ENCODE measurements around the gene RIPOR2.

Gene RIPOR2

GRCh38 chr6:24906314-24906713, 29.4 kb downstream of the RIPOR2 start:
- no peak for DNase-seq (ENCODE audit: low read depth in 2 of 2)

DNA sequence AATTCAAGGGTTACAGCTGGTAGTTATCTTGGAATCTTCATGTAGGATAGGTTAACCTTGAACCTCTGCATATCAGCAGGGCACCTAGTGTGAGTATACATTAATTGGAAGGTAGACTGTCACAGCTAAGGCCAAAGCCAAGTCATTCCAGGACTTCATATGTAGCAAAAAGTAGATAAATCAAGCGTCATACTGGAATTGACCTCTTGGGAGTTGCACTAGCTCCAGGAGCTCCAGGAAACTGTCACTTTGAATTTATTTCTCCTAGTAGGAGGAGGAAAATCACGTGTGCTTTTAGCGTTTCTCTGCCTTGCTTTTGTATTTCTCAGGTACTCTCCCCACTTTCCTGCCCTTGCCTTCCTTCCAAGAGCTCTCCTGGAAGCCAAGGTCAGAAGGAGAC, 30.3 kb downstream of the RIPOR2 start:
- DNase-seq (ENCODE audit: low read depth in 2 of 2), result no peak

GRCh38 chr6:24903681-24904080, 32.1 kb downstream of the RIPOR2 start:
- no peak for DNase-seq (ENCODE audit: low read depth in 2 of 2)

DNA sequence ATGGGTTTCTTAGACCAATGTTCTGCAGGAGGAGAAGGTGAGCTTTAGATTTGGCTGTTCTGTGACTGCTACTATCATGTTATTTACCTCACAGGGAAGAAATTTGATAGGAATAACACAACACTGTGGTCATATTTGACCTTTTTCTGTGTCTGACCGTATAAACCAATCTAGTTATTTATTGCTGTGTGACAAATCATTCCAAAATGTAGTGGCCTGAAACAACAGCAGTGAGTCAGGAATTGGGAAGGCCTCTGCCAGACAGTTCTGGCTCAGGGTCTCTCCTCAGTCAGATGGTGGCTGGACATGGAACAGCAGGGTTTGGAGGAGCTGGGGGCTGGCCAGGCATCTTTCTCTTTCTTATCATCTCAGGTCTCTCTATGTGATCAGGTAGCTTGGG, 33.0 kb downstream of the RIPOR2 start:
- DNase-seq (ENCODE audit: low read depth in 2 of 2), result peak; percentile 37 to 39

DNA sequence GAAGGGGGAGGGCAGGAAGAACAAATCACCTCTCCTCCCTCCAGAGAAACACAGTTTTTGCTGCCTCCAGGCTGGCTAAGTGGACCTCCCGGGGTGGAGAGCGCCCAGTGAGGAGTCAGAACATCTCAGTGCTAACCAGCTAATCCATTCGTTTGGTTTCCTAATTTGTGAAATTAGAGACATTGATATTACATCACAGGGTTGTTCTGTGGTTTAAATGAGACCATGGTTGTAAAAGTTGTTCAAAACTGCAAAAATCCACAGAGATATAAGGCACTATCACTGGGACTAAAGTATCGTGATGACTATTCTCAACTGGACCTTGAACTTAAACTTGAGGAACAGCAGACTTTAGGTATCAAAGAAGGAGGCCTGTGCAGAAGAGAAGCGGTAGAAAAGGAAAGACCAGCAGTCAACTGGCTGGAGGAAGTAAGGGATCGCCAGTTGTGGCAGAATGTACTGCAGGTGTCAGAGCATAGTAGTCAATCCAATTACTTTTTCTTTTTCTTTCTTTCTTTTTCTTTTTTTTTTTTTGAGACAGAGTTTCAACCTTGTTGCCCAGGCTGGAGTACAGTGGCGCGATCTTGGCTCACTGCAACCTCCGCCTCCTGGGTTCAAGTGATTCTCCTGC, 33.9 kb downstream of the RIPOR2 start:
- DNase-seq (ENCODE audit: low read depth in 2 of 2), result no peak

GRCh38 chr6:24900917-24901697, 34.7 kb downstream of the RIPOR2 start:
- DNase-seq (ENCODE audit: low read depth in 2 of 2), result no peak

DNA sequence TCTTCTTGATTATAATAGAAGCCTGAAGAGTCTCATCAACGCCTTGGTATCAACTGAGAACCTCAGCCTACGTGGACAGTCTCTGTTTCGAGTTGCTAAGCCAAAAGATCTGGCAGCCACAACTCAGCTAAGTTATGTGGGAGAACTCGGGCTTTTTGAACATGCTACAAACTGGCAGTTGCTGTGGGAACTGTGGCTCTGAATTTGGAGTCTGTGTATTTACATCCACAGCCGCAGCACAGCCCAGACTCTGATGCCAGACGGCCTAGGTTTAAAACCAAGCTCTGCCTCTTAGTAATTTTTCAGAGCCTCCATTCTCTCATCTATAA, 35.8 kb downstream of the RIPOR2 start:
- DNase-seq (ENCODE audit: low read depth in 2 of 2), result no peak

DNA sequence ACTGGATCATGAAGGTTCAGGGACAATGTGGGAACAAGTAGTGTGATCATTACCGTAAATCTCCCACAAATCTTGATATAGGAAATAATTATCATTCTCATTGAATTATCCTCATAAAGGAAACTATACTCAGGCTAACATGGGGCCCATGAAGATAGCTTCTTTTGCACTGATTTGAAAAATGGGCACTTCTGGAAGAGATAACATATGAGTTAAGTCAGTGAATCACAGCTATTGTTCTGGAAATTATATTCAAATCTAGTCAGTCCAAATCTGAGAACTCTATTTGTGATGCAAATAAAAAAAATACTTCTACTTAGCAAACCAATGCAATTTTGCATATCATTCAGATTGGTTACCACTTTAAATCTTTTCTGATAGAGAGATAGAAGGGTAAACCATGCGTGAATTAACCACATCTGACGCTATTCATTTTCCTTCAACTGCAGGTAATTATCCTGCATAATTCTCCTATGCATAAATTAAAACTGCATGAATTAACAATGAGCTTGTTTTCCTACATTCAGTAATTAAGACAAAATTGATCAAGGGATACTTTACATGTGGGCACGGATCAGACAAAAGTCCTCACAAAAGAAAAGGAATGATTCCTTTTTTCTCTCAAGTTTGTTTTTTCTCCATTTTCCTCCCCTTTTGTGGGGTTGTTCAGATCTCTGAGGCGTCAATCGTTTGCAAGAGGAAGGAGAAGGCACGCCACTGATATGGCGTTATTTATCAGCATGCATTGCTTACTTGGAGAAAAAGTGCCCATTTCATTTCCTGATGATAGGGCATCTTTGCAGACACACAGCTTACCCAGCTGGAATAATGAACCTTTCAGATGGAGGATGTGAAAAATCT, 36.4 kb downstream of the RIPOR2 start:
- no peak for DNase-seq (ENCODE audit: low read depth in 2 of 2)

GRCh38 chr6:24898676-24899075, 37.1 kb downstream of the RIPOR2 start:
- no peak for DNase-seq (ENCODE audit: low read depth in 2 of 2)

- DNase-seq (ENCODE audit: low read depth in 2 of 2), result no peak
Measured at GRCh38 chr6:24897186-24897585, 38.6 kb downstream of the RIPOR2 start.

DNA sequence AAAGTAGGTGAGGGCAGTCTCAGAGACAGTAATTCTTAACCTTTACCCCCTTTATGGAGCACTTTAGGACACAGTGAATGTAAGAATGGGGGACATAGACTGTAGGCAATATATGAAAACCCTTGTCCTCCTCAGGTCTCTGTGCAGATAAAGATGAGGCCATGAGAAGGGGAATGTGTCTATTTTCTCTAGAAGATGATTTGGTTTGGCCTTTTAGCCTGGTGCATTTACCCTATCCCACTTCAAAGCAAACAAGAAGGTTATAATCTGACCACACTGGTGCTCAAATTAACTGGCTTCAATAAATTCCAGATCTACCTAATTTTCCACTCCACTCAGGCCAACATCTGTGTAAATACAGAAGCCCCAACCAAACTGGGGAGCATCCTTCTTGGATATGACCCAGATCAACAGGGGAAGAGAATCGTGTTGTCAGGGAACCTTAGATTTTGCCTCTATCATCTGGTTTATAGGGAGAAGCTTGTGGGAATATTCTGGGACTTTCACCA, 42.4 kb downstream of the RIPOR2 start:
- DNase-seq (ENCODE audit: low read depth in 2 of 2), result no peak

GRCh38 chr6:24891004-24891403, 44.8 kb downstream of the RIPOR2 start:
- peak; percentile 52 to 53 for DNase-seq (ENCODE audit: low read depth in 2 of 2)

GRCh38 chr6:24890471-24890870, 45.3 kb downstream of the RIPOR2 start:
- no peak for DNase-seq (ENCODE audit: low read depth in 2 of 2)

DNA sequence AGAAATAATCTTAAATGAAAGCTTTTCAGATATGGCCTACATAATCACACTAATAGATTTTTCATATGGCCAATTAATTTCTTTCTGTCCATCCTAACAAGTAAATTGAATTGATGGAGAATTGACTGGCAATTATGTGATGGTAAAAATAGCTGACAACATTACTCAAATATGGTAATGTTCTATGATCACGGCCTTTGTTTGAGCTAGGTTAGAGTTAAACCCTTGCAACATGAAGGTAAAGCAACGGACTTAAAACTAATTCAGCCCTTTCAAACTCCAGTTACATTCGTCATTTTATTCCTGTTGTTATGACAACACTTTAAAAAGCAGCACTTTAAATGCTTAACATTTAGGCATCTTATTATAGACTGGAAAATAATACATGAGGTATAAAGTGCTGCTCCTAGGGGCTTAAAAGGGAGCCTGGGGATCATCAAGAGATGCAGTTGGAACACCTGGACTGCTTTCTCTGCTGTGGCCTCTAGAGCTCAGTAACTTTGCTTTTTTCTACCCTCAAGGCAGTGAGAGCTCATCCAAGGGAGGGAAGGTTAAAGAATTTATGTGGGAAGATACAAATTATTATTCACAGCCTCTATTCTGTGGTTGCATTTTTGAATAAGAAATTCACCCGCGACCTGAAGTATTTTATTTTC, 46.9 kb downstream of the RIPOR2 start:
- no peak for DNase-seq (ENCODE audit: low read depth in 2 of 2)

DNA sequence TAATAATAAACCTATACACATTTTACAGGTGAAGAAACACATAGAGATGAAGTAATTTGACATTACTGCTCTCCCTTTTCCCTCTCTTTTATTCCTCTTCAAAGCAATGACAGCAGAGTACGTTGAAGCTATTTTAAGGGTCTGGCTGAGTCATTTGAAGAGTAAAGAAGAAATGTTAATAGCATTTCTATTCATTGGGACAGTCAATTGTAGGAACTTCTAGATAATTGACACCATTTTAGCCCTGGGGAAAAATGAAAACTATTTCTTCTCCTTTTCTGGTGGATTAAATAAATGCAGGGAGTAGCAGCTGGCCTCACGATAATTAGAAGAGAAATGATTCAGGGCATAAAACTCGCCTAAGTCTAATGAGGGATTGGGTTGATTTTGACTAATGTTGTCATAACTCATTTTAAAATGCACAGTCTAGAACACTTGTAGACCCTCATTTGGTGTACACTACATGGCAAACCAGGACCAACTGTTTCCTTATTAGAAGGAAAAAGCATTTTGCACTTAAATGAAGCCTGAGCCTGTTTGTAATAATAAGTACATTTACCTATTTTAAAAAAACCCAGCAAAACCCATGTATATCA, 48.1 kb downstream of the RIPOR2 start:
- DNase-seq (ENCODE audit: low read depth in 2 of 2), result no peak

DNA sequence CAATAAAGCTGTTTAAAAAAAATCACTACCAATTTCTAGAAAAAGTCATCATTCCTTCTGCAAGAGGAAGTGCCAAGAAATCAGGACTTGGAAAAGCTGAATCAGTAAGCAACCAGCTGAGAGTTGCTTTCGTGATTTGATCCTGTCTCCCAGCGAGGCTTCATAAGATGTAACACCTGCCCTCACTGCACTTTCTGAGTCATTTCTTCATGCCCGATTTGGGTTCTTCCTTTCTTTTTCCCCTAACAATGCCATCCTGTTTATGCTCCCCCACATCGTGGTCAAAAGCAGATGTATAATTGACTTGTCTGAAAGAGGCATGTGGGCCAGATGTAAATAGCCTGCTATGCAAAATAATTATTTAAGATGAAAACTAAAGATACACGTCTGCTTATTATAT, 52.1 kb downstream of the RIPOR2 start:
- peak; percentile 44 to 50 for DNase-seq (ENCODE audit: low read depth in 2 of 2)

DNA sequence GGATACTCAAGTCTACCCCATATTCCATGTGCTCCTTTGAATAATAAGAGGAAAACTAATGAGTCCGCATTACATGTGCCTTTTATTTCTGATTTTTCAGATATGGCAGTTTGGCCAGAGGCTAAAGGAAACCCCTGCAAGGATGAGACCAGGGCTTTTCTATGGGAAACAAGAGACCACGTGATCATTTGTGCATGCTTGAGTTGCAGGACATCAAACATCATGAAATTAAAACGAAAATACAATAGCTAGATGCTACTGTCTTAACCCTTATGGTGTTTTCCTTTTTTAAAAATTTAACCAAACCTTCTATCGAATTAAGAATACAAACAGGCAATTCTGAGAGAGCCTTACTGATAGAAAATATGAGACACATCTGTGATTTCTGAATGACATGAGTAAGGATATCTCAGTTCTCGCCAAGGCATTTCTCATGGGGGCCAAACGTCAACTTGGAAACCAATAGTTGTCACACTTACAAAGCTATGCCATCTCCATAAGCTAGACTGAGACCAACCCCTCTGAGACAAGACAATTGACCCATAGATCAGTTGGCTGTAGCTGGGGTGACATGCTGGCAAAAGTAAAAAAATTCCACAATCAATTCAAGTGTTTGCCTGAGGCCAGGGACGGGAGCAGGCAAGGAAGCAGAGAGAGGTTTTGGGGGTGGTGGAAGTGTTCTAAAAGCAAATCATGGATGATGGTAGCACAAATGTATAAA, 52.8 kb downstream of the RIPOR2 start:
- DNase-seq (ENCODE audit: low read depth in 2 of 2), result no peak

DNA sequence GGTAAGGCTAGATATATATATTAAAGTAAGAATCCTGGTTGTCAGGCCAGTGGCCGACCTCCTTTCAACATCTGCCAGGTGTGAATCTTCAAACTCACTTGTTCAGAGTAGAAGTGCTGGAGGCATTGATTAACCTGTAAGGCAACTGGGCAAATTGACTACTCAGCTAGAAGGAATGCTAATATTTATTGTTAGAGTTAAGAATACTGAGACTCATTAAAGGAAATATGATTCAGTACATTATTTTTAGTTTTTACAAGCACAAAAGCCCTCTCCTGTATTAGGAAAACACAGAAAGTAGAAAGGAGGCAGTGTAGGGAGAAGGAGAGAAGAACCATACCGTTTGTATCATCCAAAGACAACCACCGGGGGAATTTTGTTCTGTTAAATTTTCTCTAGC, 53.5 kb downstream of the RIPOR2 start:
- DNase-seq (ENCODE audit: low read depth in 2 of 2), result no peak

- DNase-seq (ENCODE audit: low read depth in 2 of 2), result no peak
Measured at GRCh38 chr6:24881376-24881775, 54.4 kb downstream of the RIPOR2 start.

DNA sequence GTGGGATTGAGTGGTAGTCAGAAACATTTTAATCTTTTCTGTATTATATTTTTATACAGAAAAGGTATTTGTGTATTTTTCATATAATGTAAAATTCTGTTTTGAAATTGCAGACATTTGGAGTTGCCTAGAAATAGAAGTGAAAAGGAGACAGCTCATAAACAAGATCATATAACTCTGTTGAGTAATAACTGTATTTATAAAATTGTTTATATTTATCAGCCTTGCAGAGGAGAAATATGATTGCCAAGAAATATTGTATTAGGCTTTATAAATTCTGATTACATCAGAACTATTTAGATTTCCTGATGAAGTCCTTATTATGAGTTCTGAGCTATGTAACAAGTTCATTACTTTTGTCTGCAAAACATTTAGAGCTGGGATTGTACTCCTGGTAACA, 55.3 kb downstream of the RIPOR2 start:
- no peak for DNase-seq (ENCODE audit: low read depth in 2 of 2)

DNA sequence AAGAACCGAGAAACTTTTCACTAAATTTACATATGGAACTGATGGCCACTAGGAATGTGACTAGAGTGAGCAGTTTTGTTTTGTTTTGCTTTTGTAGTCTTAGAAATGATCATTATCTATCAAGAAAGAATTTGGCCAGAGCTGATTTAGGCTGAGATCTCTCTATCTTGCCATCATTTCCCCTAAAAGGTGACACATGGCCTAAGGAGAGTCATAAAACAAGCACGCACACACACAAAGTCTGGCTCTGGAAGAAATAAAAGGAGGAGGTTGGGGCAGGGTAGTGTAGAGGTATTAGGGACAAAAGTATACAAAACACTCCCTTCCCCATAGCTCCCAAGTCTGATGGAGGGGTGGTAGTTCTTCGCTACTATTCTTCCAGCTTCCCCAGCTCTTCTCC, 56.4 kb downstream of the RIPOR2 start:
- DNase-seq (ENCODE audit: low read depth in 2 of 2), result no peak
